Central memory CD8-positive, alpha-beta T cell (primary cell): ENCODE results near the gene TSHZ1.

Source experiments
- ATAC-seq: fragments of 150-1000 bp; cut with Tn5 transposase; replicated peaks from 2 replicates; pipeline ENCODE4 v1.10.0; 2022; ENCODE audit warnings: mild to moderate bottlenecking, moderate FRiP score, moderate number of reproducible peaks; ENCODE audit not compliant: poor library complexity, severe bottlenecking; ENCODE audit errors: extremely low read depth
- DNase-seq, 2 donors: peaks; one replicate each; pipeline ENCODE4 v3.0.0; 2021; ENCODE audit warnings: low spot score in 2 of 2
- H3K27ac Mint-ChIP-seq: one replicate; pipeline ENCODE4 v1.8.0; 2022; ENCODE audit warnings: low read depth, mild to moderate bottlenecking, moderate library complexity, mixed read lengths
- H3K27me3 Mint-ChIP-seq: one replicate; pipeline ENCODE4 v1.8.0; 2022; ENCODE audit warnings: mixed read lengths
- H3K36me3 Mint-ChIP-seq: one replicate; pipeline ENCODE4 v1.8.0; 2022; ENCODE audit warnings: mild to moderate bottlenecking, moderate library complexity, mixed read lengths; ENCODE audit not compliant: insufficient read depth
- H3K4me1 Mint-ChIP-seq: one replicate; pipeline ENCODE4 v1.8.0; 2022; ENCODE audit warnings: mixed read lengths
- H3K4me3 Mint-ChIP-seq: one replicate; pipeline ENCODE4 v1.8.0; 2022; ENCODE audit warnings: mild to moderate bottlenecking, moderate library complexity, mixed read lengths
- H3K9me3 Mint-ChIP-seq: one replicate; pipeline ENCODE4 v1.8.0; 2022; ENCODE audit warnings: mixed read lengths

The TSHZ1 gene

DNA sequence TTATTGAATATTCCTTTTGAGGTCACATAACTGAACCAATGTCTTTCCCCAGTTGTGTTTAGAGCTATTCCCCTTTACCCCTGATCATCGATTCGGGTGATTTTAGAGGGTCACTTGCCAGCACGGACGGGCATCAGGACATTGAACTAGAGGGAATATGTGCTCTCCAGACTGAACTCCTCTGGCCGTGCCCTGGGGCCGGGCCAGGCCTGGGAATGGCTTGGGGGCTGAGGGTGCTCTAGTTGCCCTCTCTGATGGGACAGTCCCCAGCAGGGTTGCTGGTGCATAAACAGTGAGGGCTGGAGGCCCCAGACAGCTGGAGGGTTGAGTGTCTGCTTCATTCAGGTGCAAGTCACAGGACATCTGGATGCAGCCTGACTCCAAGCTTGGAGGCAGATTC lies 126.2 kb downstream of the TSHZ1 start:
- Mint-ChIP-seq H3K27me3 (no peaks in the 10 kb centered on the region), H3K9me3 (no peaks in the 10 kb centered on the region), H3K36me3 (no peaks in the 10 kb centered on the region), H3K4me1 (no peaks in the 10 kb centered on the region), H3K27ac (no peak overlapping the region), H3K4me3 (no peak overlapping the region)
- DNase-seq (no peak), ATAC-seq (no peak)

- Mint-ChIP-seq H3K4me1 (no peaks in the 10 kb centered on the region), H3K9me3 (no peaks in the 10 kb centered on the region), H3K4me3 (no peak overlapping the region), H3K27ac (no peak overlapping the region), H3K36me3 (no peaks in the 10 kb centered on the region), H3K27me3 (no peaks in the 10 kb centered on the region)
- no peak for ATAC-seq
- DNase-seq, result no peak
These were observed 126.8 kb downstream of the TSHZ1 start for GRCh38 chr18:75337348-75337747.

DNA sequence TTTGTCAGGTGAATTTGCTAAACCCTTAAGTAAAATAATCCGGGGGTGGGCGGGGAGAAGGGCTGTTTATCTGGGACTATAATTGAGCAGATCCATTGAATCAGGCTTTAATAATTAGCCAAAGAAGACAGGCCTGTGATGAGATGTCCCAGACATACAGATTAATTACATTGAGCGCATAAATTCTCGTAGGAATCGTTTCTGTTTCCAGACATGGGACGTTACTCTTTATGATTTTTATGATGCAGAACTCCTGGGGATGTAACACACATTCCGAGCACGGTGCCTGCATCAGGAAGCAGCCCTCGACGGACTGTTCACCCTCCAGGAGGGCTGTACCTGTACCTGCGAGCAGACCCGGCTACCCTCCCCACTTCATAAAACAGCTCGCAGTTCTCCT lies 128.0 kb downstream of the TSHZ1 start:
- no peak for DNase-seq
- H3K4me3 Mint-ChIP-seq, result no peak overlapping the region
- H3K27ac Mint-ChIP-seq, result no peak overlapping the region
- no peaks in the 10 kb centered on the region for H3K4me1 Mint-ChIP-seq
- no peaks in the 10 kb centered on the region for H3K36me3 Mint-ChIP-seq
- no peaks in the 10 kb centered on the region for H3K27me3 Mint-ChIP-seq
- H3K9me3 Mint-ChIP-seq, result no peaks in the 10 kb centered on the region
- ATAC-seq, result no peak
